HG03135 (cell line): Measurements from ENCODE around the gene CGGBP1.
"Not testable (repeated sequence)": the region's sequence is repeated elsewhere in the genome, so short reads cannot be mapped to it uniquely, and the experiment has no call there.

Experiments used
- ATAC-seq: cut with Tn5 transposase; IDR thresholded peaks from one replicate; pipeline ENCODE4 v1.9.1; 2021; ENCODE audit warnings: mild to moderate bottlenecking, moderate library complexity; ENCODE audit not compliant: unreplicated experiment

The CGGBP1 gene

DNA sequence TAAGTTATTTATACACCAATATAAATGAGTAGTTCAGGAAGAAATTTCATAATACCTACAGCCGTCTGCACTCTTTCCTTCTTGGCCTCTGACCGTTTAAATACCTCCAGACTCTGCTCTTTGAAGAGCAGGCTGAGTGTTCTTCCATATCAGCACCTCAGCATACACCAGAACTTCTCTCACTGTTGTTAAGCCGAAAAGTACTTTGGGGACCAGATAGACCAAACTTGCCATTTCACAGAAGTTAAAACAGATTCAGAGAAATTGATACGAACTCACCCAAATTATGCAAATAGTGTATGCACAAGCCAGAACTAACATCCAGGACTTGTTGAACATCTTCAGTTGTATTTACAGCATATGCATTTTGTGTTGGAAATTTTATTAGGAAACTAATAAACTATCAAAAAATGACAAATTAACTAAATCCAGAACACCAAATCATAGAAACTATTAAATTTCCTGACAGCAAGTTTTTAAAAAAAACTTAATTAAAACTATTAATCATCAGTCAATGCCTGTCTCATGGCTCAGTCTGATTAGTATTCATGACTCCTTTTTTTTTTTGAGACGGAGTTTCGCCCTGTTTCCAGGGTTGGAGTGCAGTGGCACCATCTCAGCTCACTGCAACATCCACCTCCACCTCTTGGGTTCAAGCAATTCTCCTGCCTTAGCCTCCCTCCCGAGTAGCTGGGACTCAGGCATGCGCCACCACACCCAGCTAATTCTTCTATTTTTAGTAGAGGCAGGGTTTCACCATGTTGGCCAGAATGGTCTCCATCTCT lies 24.1 kb downstream of the CGGBP1 start:
- no peak for ATAC-seq

DNA sequence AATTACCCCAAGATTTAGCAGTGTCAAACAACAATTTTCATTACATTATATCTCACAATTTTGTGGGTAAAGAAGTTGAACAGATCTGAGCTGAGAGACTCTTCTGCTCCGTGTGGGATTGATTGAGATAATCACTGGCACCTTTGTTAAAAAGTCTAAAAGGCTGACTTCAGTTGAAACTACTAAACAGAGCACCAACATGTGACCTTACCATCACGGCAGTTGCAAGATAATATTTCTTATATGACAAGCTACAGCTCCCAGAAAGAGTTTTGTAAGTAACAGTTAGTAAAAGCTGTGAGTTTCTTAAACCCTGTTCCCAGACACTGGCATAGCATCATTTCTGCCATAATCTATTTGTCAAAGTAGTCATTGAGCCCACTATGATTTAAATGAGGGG lies 25.0 kb downstream of the CGGBP1 start:
- ATAC-seq: no peak

DNA sequence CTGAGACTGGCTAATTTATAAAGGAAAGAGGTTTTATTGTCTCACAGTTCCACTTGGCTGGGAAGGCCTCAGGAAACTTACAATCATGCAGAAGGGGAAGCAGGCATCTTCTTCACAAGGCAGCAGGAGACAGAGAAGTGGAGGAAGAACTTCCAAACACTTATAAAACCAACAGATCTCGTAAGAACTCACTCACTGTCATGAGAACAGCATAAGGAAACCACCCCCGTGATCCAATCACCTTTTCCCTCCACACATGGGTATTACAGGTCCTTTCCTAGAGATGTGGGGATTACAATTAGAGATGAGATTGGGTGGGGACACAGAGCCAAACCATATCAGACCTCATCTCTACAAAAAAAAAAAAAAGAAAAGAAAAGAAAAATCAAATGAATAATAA lies 25.7 kb downstream of the CGGBP1 start:
- ATAC-seq: no peak

DNA sequence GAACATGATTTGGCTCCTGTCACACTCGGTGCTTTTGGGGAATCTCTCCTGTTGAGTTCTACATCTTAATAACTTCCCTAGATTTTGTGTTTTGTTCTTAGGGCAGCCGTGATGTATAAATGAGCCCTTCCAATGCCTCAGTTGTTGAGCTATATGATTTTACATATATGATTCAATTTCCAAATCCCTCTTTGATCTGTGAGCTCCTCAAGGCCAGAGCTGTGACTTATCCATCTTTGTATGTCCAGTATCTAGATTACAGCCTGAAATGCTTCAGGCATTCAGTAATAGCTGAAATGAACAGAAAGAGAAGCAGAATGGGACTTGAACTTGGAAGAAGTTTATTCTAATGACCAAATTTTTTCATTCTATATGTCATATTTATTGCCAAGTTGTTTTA lies 26.6 kb downstream of the CGGBP1 start:
- ATAC-seq: no peak

DNA sequence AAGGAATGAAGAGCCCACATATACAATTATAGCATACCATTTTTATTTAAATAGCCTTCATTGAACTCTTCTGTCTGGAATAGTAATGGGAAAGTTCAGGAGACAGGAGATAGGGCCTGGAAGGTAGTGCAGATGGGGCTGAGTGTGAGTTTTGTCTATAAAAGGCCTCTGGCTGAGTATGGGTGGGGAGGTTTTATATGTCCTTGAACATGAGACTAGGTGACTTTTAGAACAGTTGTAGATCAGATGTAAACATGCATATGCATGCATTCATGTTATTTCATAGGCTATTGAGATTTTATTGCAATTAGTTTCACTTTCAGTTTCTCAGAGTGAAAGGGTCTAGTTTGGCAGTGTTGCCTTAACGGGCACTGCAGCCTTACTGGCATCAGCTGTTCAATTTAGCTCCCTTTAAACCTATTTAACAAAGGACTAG lies 27.1 kb downstream of the CGGBP1 start:
- peak; percentile 88 for ATAC-seq

DNA sequence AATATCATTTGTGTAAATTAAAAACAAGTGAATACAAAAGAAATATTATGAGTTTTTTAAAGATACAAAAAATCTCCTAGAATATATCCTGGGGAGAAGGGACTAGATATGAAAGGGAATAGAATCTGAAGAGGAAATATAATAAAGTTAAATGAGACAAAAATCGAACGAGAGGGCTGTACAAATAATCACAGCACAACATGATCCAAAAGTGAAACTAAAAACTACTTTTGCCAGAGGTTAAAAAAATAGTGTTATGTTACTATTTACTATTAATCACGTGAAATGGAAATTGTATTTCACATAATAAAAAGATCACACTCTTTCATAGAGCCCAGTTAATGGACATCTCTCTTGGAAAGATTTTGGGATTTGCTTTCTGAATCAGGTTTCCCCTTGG lies 28.6 kb downstream of the CGGBP1 start:
- no peak for ATAC-seq

DNA sequence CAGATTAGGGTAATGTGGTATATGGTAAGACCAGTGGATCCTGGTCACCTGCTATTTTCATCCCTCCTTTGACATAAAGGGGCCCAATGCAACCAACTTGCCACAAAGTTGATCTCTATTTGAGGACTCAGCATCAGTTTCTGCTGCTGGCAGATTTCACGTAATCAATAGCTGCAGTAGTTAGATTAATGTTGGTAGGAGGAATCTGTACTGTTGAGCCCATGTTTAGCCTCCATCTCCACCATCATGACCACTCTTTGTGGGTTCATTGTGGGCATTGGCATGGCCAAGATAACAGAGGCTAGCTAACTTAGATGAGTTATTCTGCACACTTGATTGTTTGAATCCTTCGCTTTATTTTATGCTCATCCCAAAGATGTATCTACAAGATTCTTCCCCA lies 29.9 kb downstream of the CGGBP1 start:
- no peak for ATAC-seq

DNA sequence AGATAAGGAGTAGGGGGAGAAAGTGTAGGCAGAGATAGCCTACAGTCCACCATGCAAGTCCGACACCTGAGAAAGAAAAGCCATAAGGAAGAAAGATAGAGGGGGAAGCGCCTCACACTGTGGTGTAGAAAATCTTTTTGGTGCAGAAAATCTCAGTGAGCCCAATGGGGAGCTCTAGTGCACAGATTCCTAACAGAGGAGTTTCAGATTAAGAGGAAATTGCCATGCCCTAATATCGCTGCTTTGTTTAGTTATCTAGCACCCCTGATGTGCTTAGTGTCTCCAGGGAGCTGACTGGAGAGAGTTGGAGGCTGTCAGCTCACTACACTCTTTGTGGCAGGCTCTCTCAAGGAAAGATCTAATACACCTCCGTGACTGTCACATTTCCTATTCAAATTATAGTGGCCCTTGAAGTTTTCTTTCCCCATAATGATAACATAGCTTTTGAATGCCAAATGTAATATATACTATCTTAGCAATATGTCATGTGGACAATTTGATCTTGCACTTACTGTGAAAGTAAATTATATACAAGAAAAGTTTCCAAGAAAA lies 33.7 kb downstream of the CGGBP1 start:
- ATAC-seq: no peak

DNA sequence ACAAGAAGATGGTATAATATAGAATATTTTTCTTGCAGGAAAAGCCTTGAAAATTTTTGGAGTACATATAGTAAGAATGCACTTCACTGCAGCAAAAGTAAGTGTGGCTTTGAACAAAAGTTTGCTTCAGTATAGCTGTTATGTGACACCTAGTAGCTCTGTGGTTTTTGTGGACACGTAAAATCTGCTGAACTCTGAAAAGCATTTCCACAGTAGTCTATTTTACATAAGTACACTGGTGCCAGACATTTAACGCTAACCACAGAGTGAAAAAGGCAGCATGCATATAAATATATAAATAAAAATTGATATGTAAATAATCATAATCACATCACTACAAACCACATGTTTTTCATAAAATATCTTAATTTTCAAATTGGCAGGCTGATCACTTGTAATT lies 39.8 kb downstream of the CGGBP1 start:
- ATAC-seq: peak; percentile 95

DNA sequence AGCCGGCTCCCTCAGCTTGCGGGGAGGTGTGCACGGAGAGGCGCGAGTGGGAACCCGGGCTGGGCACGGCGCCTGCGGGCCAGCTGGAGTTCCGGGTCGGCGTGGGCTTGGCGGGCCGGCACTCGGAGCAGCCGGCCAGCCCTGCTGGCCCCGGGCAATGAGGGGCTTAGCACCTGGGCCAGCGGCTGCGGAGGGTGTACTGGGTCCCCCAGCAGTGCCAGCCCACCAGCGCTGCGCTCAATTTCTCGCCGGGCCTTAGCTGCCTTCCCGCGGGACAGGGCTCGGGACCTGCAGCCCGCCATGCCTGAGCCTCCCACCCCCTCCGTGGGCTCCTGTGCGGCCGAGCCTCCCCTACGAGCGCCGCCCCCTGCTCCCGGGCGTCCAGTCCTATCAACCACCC lies 43.1 kb downstream of the CGGBP1 start:
- ATAC-seq: not testable (repeated sequence)

DNA sequence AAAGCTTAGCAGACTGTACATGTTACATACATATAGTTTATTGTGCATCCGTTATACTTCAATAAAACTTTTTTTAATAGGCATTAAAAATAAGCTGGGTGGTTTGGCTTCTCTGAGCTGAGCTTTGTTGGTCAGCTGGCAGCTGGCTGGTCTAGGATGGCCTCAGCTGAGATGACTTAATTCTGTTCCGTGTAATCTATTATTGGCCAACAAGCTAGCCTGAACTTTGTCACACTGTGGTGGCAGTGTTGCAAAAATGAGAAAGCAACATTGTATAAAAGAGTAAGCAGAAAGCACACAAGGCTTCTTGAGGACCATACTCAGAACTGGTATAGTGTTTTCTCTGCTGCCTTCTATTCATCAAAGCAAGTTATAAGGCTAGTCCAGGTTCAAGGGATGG lies 45.2 kb downstream of the CGGBP1 start:
- ATAC-seq: no peak

DNA sequence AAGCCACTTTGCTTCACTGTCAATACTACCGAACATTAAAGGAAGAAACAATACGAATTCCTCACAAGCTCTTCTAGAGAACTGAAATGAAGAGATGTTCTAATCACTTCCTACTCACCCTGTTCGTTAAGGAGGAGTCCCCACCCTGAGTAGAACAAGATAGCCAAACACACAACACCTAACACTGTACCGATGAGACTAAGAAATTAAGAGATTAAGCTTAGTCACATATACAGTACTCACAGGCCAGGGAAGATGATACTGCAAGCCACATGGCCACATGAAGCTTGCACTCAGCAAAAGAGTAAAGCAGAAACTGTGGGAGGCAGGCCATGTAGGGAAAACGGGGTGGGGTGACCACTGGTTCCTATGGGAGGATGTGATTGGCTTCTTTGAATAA lies 48.0 kb downstream of the CGGBP1 start:
- ATAC-seq: no peak

DNA sequence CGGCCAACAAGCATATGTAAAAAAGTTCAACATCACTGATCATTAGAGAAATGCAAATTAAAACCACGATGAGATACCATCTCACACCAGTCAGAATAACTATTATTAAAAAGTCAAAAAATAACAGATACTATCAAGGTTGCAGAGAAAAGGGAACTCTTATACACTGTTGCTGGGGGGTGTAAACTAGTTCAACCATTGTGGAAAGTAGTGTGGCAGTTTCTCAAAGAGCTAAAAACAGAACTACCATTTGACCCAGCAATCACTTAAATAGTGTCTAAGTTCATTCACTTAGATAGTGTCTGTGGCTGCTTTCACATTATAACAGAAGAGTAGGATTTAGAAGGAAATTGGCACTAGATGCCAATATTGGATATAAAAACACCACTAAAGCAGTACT lies 49.7 kb downstream of the CGGBP1 start:
- no peak for ATAC-seq

DNA sequence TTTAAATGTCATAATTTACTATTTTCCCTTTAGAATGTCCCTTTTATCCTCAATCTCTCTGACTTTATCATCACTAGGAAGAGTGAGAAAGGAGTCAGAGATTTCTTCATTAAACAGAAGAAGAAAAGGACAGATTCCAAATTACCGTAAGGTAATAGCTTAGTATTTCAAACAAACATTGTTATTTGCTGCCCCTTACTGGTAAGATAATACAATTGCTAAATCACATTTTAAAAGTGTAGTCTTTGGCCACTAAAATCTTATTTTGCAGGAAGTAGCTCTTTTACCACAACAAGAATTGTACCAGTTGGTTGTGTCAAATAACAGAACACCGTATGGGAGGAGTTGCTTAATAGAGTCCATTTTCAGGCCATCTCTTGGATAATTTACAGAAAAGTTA lies 53.7 kb downstream of the CGGBP1 start:
- no peak for ATAC-seq

DNA sequence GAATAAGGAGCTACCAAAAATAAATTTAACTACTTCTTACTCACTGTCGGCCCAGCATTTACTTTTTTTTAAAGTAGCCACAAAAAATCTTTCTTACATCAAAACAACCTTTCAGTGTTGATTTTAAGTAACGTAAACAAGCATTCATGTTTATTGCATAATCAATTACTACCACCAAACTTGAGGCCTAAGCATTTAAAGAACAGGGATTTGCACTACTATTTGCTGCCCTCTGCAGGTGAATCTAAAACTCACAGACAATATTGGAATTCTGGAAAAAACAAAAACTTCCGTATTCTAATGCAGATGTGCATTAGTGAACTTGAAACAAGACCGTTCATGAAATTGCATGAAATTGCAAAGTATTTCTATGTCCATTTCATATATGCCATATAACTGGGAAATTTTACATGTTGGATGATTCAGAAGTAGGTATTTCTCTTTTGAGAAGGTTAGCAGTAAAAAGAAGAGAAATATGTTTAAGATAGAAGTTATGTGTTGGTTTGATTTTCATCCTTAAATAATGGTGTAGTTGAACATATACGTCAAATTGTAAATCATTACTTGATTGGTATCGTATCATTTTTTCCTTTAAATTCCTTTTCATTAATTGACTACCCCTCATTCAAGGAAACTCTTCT lies 55.6 kb downstream of the CGGBP1 start:
- ATAC-seq: no peak

DNA sequence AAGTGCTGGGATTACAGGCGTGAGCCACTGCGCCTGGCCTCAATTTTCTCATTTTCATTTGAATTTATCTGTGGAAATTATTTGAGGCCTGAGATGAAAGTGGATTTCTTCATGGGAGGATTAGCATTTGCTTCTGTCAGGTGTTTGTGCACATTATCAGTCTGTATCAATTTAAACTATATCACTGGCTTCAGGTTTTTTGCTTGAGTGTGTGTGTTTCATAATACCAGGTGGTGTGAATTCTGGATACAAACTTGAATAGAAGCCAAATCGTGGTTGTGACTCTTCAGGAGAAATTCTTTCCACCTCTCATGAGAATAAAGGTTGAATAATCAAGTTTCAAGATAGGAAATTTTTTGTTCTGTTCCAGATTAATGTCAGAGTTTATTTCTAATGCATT lies 56.4 kb downstream of the CGGBP1 start:
- ATAC-seq: no peak
